ENCODE data around the gene RFT1. TPM values are rescaled to one million over a fixed set of nuclear protein-coding genes. Genes with fewer than 3 reads are reported as not detected.

The RFT1 gene
- total RNA-seq, 4 donors from 2014 or later: 2.2 to 10.3 (median 8.5) TPM

DNA sequence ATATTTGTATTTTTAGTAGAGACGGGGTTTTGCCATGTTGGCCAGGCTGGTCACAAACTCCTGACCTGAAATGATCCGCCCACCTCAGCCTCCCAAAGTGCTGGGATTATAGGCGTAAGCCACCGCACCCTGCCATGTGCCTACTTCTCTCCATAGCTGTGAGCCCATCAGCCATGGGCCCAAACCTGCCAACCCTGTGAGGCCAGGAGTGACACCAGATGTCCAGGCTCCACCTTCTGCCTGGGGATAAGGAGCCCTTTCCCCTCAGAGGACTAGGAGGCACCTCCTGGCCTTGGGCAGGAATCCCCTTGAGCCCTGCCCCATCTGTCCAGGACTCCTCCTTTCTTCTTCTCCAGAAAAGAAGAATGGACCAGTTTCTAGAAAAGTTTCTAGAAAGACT lies 14.2 kb upstream of the RFT1 start:
- no peaks in the 10 kb centered on the region for H3K9me3 ChIP-seq
- H3K27ac ChIP-seq: peak overlapping the region; percentile 78 to 84 (median 80)
- TF ChIP-seq, protein P1, sequence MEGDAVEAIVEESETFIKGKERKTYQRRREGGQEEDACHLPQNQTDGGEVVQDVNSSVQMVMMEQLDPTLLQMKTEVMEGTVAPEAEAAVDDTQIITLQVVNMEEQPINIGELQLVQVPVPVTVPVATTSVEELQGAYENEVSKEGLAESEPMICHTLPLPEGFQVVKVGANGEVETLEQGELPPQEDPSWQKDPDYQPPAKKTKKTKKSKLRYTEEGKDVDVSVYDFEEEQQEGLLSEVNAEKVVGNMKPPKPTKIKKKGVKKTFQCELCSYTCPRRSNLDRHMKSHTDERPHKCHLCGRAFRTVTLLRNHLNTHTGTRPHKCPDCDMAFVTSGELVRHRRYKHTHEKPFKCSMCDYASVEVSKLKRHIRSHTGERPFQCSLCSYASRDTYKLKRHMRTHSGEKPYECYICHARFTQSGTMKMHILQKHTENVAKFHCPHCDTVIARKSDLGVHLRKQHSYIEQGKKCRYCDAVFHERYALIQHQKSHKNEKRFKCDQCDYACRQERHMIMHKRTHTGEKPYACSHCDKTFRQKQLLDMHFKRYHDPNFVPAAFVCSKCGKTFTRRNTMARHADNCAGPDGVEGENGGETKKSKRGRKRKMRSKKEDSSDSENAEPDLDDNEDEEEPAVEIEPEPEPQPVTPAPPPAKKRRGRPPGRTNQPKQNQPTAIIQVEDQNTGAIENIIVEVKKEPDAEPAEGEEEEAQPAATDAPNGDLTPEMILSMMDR (IDR thresholded peaks at IDR 0.05): no peak
- no peak for TF ChIP-seq POLR2AphosphoS5 (IDR thresholded peaks at IDR 0.05)
- TF ChIP-seq POLR2A (IDR thresholded peaks at IDR 0.05): no peak
- no peak for TF ChIP-seq EP300 (IDR thresholded peaks at IDR 0.05; ENCODE audit: low read depth)
- intact Hi-C loops (cut with DNase I; ENCODE audit: low total_unique reads): no loop called here
- 77% methylated on average over 4 of the region's 4 CpGs; no CpG with 5 or more reads in 1 of the 2 donors for WGBS, 2 donors (ENCODE audit: low coverage in 1 of 2)
- in situ Hi-C loops (cut with MboI; ENCODE audit: low pct_ligation_motif_present in 1 of 4, low pct_unique_long_range_greater_than_20kb in 1 of 4, low sequenced_read_pairs in 3 of 4): no loop called here
- no peaks in the 10 kb centered on the region for H3K27me3 ChIP-seq
- H3K4me3 ChIP-seq: no peak overlapping the region
- no peaks in the 10 kb centered on the region for H3K36me3 ChIP-seq
- H3K4me1 ChIP-seq: peaks cover 24 to 52% (median 40%) of the 10 kb centered on the region in 4 donors
- no peak for DNase-seq

GRCh38 chr3:53142986-53143385 lies 12.8 kb upstream of the RFT1 start:
- WGBS, 2 donors (ENCODE audit: low coverage in 1 of 2): 67% methylated on average over 3 of the region's 3 CpGs; no CpG with 5 or more reads in 1 of the 2 donors
- H3K27ac ChIP-seq: no peak overlapping the region
- intact Hi-C loops (cut with DNase I; ENCODE audit: low total_unique reads): no loop called here
- no peaks in the 10 kb centered on the region for H3K27me3 ChIP-seq
- in situ Hi-C loops (cut with MboI; ENCODE audit: low pct_ligation_motif_present in 1 of 4, low pct_unique_long_range_greater_than_20kb in 1 of 4, low sequenced_read_pairs in 3 of 4): no loop called here
- no peaks in the 10 kb centered on the region for H3K9me3 ChIP-seq
- H3K4me1 ChIP-seq: peaks cover 20 to 38% (median 31%) of the 10 kb centered on the region in 4 donors
- H3K4me3 ChIP-seq: no peak overlapping the region
- H3K36me3 ChIP-seq: no peaks in the 10 kb centered on the region
- DNase-seq: peak; percentile 14
- TF ChIP-seq POLR2AphosphoS5 (IDR thresholded peaks at IDR 0.05) (no peak), EP300 (IDR thresholded peaks at IDR 0.05; ENCODE audit: low read depth) (no peak), POLR2A (IDR thresholded peaks at IDR 0.05) (no peak)
- TF ChIP-seq, protein P1 (IDR thresholded peaks at IDR 0.05): no peak

GRCh38 chr3:53140847-53141845 lies 10.9 kb upstream of the RFT1 start:
- Histone ChIP-seq H3K9me3 (no peaks in the 10 kb centered on the region), H3K4me3 (no peak overlapping the region), H3K27me3 (no peaks in the 10 kb centered on the region), H3K4me1 (peaks cover 12 to 19% (median 16%) of the 10 kb centered on the region in 4 donors), H3K27ac (no peak overlapping the region), H3K36me3 (no peaks in the 10 kb centered on the region)
- TF ChIP-seq POLR2AphosphoS5 (IDR thresholded peaks at IDR 0.05): no peak
- no peak for TF ChIP-seq EP300 (IDR thresholded peaks at IDR 0.05; ENCODE audit: low read depth)
- DNase-seq: no peak
- 60 to 81% methylated on average over 3 to 6 of the region's 6 CpGs for WGBS, 2 donors (ENCODE audit: low coverage in 1 of 2)
- intact Hi-C loops (cut with DNase I; ENCODE audit: low total_unique reads) (no loop called here), in situ Hi-C loops (cut with MboI; ENCODE audit: low pct_ligation_motif_present in 1 of 4, low pct_unique_long_range_greater_than_20kb in 1 of 4, low sequenced_read_pairs in 3 of 4) (no loop called here)

DNA sequence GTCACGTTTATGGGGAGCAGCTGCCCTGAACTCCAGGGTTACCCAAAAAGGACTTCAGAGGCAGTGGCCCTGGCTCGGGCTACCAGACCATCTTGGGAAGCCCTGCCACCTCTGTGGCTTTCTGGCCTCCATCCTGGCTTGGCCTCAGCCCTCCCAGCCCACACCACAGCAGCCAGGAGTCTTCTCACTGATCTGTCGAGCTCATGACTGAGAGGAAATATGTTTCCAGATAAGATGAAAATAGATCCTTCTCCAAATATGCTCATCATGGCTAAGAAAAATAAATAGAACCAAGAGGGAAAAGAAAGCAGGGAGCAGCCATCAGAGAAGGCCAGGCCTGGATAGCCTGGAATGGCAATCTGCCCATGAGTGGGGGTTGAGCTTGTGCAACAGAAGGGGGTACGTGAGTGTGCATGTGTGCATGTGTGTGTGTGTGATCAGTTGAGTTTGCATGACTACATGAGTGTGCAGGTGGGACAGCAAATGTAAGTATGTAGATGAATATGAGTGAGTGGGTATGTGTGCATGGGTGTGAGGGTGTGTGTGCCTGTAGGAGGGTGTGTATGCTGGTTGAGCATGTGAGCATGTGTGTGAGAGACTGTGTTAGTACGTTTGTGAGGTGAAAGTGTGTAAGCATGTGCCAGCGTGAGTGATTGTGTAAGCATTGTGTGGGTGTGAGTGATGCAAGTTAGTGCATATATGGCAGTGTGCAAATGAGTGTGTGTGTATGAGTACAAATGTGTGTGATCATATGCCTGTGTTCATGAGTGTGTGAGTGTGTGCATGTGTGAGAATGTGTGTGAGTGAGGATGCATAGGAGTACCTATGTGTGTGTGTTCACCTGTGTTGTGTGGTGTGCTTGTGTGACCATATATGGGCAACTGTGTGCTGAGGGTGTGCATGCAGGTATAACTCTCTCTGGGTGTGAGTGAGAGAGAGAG lies 9.9 kb upstream of the RFT1 start:
- in situ Hi-C loops (cut with MboI; ENCODE audit: low pct_ligation_motif_present in 1 of 4, low pct_unique_long_range_greater_than_20kb in 1 of 4, low sequenced_read_pairs in 3 of 4): no loop called here
- Histone ChIP-seq H3K9me3 (no peaks in the 10 kb centered on the region), H3K4me1 (peaks cover 3 to 9% (median 8%) of the 10 kb centered on the region in 4 donors), H3K27ac (no peak overlapping the region), H3K4me3 (no peak overlapping the region), H3K36me3 (no peaks in the 10 kb centered on the region), H3K27me3 (no peaks in the 10 kb centered on the region)
- intact Hi-C loops (cut with DNase I; ENCODE audit: low total_unique reads): no loop called here
- DNase-seq: no peak
- WGBS, 2 donors (ENCODE audit: low coverage in 1 of 2): 48 to 58% methylated on average over 3 to 6 of the region's 6 CpGs
- TF ChIP-seq, protein P1 (IDR thresholded peaks at IDR 0.05): no peak
- TF ChIP-seq POLR2A (IDR thresholded peaks at IDR 0.05) (no peak), POLR2AphosphoS5 (IDR thresholded peaks at IDR 0.05) (no peak), EP300 (IDR thresholded peaks at IDR 0.05; ENCODE audit: low read depth) (no peak)

Data from transverse colon (tissue), 4 donors.